T-helper 17 cell (primary cell): Measurements from ENCODE around the gene ZBP1. TPM values are rescaled to one million over a fixed set of nuclear protein-coding genes. Genes with fewer than 3 reads are reported as not detected.

Experiments
- ATAC-seq: fragments of 150-1000 bp; cut with Tn5 transposase; 2 replicates; pipeline ENCODE4 v1.10.0; 2021; ENCODE audit warnings: mild to moderate bottlenecking, moderate library complexity
- DNase-seq, 3 donors: peaks; one replicate each; pipeline versions ENCODE4 v3.0.0 to v3.0.0-alpha.2; 2020 to 2021
- H3K9me3 ChIP-seq: one replicate; pipeline ENCODE4 v1.7.0; 2013; ENCODE audit warnings: low read length, mild to moderate bottlenecking; ENCODE audit not compliant: control insufficient read depth, poor library complexity, severe bottlenecking
- H3K27ac Mint-ChIP-seq: one replicate; pipeline ENCODE4 v1.8.0; 2022; ENCODE audit warnings: mild to moderate bottlenecking, moderate library complexity, mixed read lengths
- H3K27me3 Mint-ChIP-seq: one replicate; pipeline ENCODE4 v1.8.0; 2022; ENCODE audit warnings: mixed read lengths
- H3K36me3 Mint-ChIP-seq: one replicate; pipeline ENCODE4 v1.8.0; 2022; ENCODE audit warnings: low read depth, mixed read lengths
- H3K4me1 Mint-ChIP-seq: one replicate; pipeline ENCODE4 v1.8.0; 2022; ENCODE audit warnings: mild to moderate bottlenecking, mixed read lengths
- H3K4me3 Mint-ChIP-seq: one replicate; pipeline ENCODE4 v1.8.0; 2022; ENCODE audit warnings: mild to moderate bottlenecking, moderate library complexity, mixed read lengths
- total RNA-seq, 4 donors: library from RNA in 2 of 4; stranded (reverse) in 2 of 4; gene quantifications; one replicate each; pipeline ENCODE4 v1.2.3 and lab custom pipeline; 2022 to 2026

Gene ZBP1
- total RNA-seq, 2 donors from 2014 or later, result 38.6 to 41.0 TPM

DNA sequence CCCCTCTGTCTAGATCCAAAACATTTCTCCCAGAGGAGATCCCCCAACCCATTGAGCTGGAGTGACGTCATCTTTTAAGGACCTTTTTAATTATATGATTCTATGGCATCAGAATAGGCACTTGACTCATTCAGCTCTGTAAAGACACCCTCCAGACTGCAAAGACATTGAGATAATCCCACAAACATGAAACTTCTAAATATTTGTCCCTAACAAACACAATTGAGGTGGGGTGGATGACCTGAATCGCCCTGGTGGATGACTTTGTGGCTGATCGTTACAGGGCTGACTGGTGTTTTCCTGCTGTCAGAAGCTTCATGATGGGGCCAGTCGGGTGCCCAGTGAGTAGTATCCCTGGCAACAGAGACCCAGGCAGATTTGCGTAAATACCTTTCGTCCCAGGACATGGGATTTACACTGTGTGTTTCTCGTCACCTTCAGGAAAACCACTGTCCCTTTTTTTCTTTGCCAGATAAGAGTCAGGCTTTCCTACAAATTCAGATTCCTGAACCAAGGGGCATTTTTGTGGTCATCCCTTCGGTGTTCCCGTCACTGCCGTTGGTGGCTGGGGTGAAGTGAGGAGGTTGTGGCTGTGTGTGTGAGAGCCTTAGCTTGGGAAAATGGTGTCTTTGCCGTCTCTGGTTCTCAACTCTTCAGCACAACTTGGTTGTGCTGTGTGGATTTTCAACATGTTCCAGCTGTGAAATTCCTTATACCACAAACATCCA is 64.6 kb downstream of the ZBP1 start:
- H3K9me3 ChIP-seq, result no peaks in the 10 kb centered on the region
- H3K27me3 Mint-ChIP-seq, result peaks cover 74% of the 10 kb centered on the region
- ATAC-seq (no peak), DNase-seq (no peak)
- H3K27ac Mint-ChIP-seq, result no peak overlapping the region
- no peaks in the 10 kb centered on the region for H3K4me1 Mint-ChIP-seq
- no peaks in the 10 kb centered on the region for H3K36me3 Mint-ChIP-seq
- H3K4me3 Mint-ChIP-seq, result no peak overlapping the region

Other genes with a start within 250 kb of the ZBP1 start
- 100 to 1,000 TPM; 176 to 257 TPM for gene RBM38, start 229.0 kb downstream of the ZBP1 start, total RNA-seq
- not detected for gene CTCFL, start 95.3 kb downstream of the ZBP1 start, total RNA-seq
- not detected for gene PCK1, start 59.3 kb downstream of the ZBP1 start, total RNA-seq
- gene PMEPA1, start 89.6 kb upstream of the ZBP1 start, total RNA-seq, result 1 to 10 TPM; 4.5 to 5.8 TPM